Smooth muscle cell (in vitro differentiated cells): Measurements from ENCODE around the gene FAR1. TPM values are rescaled to one million over a fixed set of nuclear protein-coding genes. Genes with fewer than 3 reads are reported as not detected.

Source experiments
- DNase-seq: peaks from one replicate; lab custom pipeline; 2025; ENCODE audit not compliant: unreplicated experiment; lab: John Stamatoyannopoulos, UW
- H2AFZ ChIP-seq: fragments of 200-600 bp; sonication (generic); 2 replicates; pipeline ENCODE4 v1.6.0; 2016; ENCODE audit warnings: antibody characterized with exemption, low read depth, mild to moderate bottlenecking
- H3F3A ChIP-seq: fragments of 200-600 bp; sonication (generic); 2 replicates; pipeline ENCODE4 v1.6.0; 2017; ENCODE audit warnings: antibody characterized with exemption, low read depth
- H3K27ac ChIP-seq: fragments of 200-600 bp; sonication (generic); 2 replicates; pipeline ENCODE4 v1.5.1; 2016; ENCODE audit warnings: low read depth, mild to moderate bottlenecking
- H3K27me3 ChIP-seq: fragments of 200-600 bp; sonication (generic); 2 replicates; pipeline ENCODE4 v1.6.1; 2016; ENCODE audit warnings: low read depth, mild to moderate bottlenecking
- H3K36me3 ChIP-seq: fragments of 200-600 bp; sonication (generic); 2 replicates; pipeline ENCODE4 v1.5.1; 2016; ENCODE audit warnings: low read depth
- H3K4me1 ChIP-seq: fragments of 200-600 bp; sonication (generic); 2 replicates; pipeline ENCODE4 v1.5.1; 2016; ENCODE audit warnings: low read depth
- H3K4me2 ChIP-seq: fragments of 200-600 bp; sonication (generic); 2 replicates; pipeline ENCODE4 v1.6.0; 2016; ENCODE audit warnings: mild to moderate bottlenecking
- H3K4me3 ChIP-seq: fragments of 200-600 bp; sonication (generic); 2 replicates; pipeline ENCODE4 v1.5.1; 2016; ENCODE audit warnings: mild to moderate bottlenecking
- H3K79me2 ChIP-seq: fragments of 200-600 bp; sonication (generic); 2 replicates; pipeline ENCODE4 v1.6.0; 2016; ENCODE audit warnings: low read depth, mild to moderate bottlenecking
- H3K9ac ChIP-seq: fragments of 200-600 bp; sonication (generic); 2 replicates; pipeline ENCODE4 v1.6.0; 2016; ENCODE audit warnings: low read depth
- H3K9me3 ChIP-seq: fragments of 200-600 bp; sonication (generic); replicated peaks from 2 replicates; pipeline ENCODE4 v1.5.1; 2016; ENCODE audit warnings: low read depth
- H4K20me1 ChIP-seq: fragments of 200-600 bp; sonication (generic); 2 replicates; pipeline ENCODE4 v1.6.0; 2016; ENCODE audit warnings: low read depth
- WGBS: methylation state at CpG from one replicate; pipeline ENCODE4 v1.1.7; 2016; ENCODE audit warnings: low lambda C conversion rate; 5-methylcytosine and 5-hydroxymethylcytosine counted together
- polyA plus RNA-seq: library from polyadenylated mRNA; unstranded; fragments of >200 nt; fragmentation: Nextera tagmentation; extraction: Ambion mirVana; gene quantifications from 2 replicates; pipeline ENCODE4 v1.2.1, GENCODE V29; 2016
- total RNA-seq: library from RNA; depleted of rRNA; stranded (reverse); fragments of >200 nt; gene quantifications from 2 replicates; pipeline ENCODE4 v1.2.3, GENCODE V29; 2014
- TF ChIP-seq, protein P1 (sequence below): fragments of 200-600 bp; sonication (generic); IDR thresholded peaks from 2 replicates; pipeline ENCODE4 v1.5.1; 2017; ENCODE audit warnings: borderline replicate concordance, mild to moderate bottlenecking, antibody characterized with exemption; ENCODE audit not compliant: insufficient read depth, poor library complexity, severe bottlenecking

Gene FAR1
- total and polyA plus RNA-seq, 2 experiments from 2014 or later, result 19.5 to 64.9 TPM

DNA sequence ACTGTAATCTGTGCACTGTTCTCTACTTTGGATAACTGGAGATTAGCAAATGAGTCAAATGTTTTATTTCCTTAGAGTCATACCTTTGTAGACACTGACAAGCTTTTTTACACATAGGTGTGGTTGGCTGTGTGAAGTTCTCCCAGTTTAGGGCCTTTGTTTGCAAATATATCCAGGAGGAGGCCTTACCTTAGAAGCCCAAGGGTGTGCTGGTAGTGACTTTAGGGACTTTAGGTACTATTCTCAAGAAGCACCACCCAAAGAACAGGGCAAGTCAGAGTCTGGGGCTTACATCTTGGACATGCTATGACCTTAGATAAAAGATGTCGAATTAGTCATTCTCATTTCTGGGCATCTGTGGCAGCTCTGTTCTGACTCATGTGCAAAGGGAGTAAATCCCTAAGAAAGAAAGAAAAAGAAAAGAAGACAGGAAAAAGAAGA, 4.8 kb upstream of the FAR1 start:
- Histone ChIP-seq H3K79me2 (peaks cover 1% of the 10 kb centered on the region), H3K9ac (no peak overlapping the region), H3F3A (no peaks in the 10 kb centered on the region), H2AFZ (no peak overlapping the region), H3K4me3 (no peak overlapping the region), H3K9me3 (no peaks in the 10 kb centered on the region), H3K27ac (peak overlapping the region; percentile 20), H3K27me3 (no peaks in the 10 kb centered on the region), H3K36me3 (no peaks in the 10 kb centered on the region), H3K4me1 (peaks cover 6% of the 10 kb centered on the region), H3K4me2 (no peak overlapping the region), H4K20me1 (no peaks in the 10 kb centered on the region)
- TF ChIP-seq, protein P1, sequence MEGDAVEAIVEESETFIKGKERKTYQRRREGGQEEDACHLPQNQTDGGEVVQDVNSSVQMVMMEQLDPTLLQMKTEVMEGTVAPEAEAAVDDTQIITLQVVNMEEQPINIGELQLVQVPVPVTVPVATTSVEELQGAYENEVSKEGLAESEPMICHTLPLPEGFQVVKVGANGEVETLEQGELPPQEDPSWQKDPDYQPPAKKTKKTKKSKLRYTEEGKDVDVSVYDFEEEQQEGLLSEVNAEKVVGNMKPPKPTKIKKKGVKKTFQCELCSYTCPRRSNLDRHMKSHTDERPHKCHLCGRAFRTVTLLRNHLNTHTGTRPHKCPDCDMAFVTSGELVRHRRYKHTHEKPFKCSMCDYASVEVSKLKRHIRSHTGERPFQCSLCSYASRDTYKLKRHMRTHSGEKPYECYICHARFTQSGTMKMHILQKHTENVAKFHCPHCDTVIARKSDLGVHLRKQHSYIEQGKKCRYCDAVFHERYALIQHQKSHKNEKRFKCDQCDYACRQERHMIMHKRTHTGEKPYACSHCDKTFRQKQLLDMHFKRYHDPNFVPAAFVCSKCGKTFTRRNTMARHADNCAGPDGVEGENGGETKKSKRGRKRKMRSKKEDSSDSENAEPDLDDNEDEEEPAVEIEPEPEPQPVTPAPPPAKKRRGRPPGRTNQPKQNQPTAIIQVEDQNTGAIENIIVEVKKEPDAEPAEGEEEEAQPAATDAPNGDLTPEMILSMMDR, result no peak
- WGBS, result 33% methylated on average over 1 of the region's 1 CpG
- no peak for DNase-seq

DNA sequence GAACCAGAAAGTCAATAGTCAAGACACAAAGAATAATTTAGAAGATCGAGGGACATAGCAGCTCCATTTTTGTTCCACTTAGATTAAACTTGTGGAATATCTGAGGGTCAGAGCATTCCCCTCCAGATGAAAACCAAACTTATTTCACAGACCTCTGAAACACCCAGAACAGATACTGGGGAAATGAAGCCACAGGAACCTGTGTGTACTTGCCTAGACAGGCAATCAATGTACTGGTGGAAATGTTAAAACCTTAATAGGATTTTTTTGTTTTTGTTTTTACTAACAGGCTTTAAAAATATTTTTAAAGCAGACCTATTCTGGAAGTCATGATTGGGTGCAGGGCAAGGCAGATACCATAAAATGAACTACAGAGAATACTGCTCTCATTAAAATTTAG, 4.1 kb upstream of the FAR1 start:
- peaks cover 8% of the 10 kb centered on the region for H3K79me2 ChIP-seq
- H3K9me3 ChIP-seq, result no peaks in the 10 kb centered on the region
- H2AFZ ChIP-seq, result no peak overlapping the region
- H3K27ac ChIP-seq, result no peak overlapping the region
- H3K9ac ChIP-seq, result no peak overlapping the region
- WGBS, result 78% methylated on average over 1 of the region's 1 CpG
- no peak overlapping the region for H3K4me2 ChIP-seq
- no peaks in the 10 kb centered on the region for H3K36me3 ChIP-seq
- TF ChIP-seq, protein P1, result no peak
- H3K4me3 ChIP-seq, result no peak overlapping the region
- H3F3A ChIP-seq, result no peaks in the 10 kb centered on the region
- no peaks in the 10 kb centered on the region for H3K27me3 ChIP-seq
- peaks cover 8% of the 10 kb centered on the region for H3K4me1 ChIP-seq
- peaks cover 2% of the 10 kb centered on the region for H4K20me1 ChIP-seq
- no peak for DNase-seq

DNA sequence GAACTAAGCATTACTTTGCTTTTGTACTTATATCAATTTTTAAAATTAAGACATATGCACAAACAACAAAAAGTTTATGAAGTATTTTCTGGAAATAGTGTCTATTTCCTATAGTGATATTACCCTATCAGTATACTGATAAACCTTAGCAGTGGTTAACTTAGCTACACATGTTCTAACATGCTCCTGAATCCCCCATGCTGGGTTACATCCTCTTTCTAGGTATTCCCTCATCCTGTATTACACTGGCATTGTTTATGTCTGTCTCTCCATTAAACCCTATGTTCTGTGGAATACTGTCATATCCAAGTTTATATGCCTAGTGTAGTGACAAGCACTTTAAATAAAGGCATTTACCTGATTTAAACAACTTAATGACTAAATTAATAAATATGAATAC, 1.8 kb upstream of the FAR1 start:
- Histone ChIP-seq H2AFZ (peak overlapping the region; percentile 97), H3K9me3 (no peaks in the 10 kb centered on the region), H3K9ac (no peak overlapping the region), H3K4me2 (peak overlapping the region; percentile 94), H4K20me1 (peaks cover 25% of the 10 kb centered on the region), H3K4me1 (peaks cover 18% of the 10 kb centered on the region), H3K4me3 (no peak overlapping the region), H3K36me3 (no peaks in the 10 kb centered on the region), H3K27me3 (no peaks in the 10 kb centered on the region), H3K79me2 (peaks cover 32% of the 10 kb centered on the region), H3F3A (no peaks in the 10 kb centered on the region), H3K27ac (no peak overlapping the region)
- TF ChIP-seq, protein P1, result no peak
- no peak for DNase-seq

DNA sequence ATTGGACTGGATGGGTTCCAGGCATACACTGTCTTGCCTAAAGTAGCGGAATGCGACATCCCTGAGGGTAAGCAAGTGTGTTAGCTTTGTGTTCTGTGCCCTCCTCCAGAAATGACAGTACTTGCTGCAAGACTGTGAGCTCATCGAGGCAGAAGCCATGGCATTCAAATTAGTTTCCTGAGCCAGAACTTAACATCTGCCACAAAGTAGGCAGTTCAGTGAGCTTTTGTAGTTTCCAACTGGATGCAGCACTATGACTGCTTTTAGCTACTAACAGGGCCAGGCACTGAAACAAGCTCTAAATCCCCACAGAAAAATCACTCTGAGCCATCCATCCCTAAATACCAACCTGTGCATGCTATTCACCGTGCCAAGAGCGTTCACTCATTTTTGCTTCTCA, 1.2 kb upstream of the FAR1 start:
- no peak for DNase-seq
- peak overlapping the region; percentile 94 for H3K4me2 ChIP-seq
- peak overlapping the region; percentile 97 for H2AFZ ChIP-seq
- 73% methylated on average over 5 of the region's 5 CpGs for WGBS
- TF ChIP-seq, protein P1, result no peak
- peak overlapping the region; percentile 80 for H3K4me3 ChIP-seq
- peaks cover 20% of the 10 kb centered on the region for H3K4me1 ChIP-seq
- H3K9ac ChIP-seq, result no peak overlapping the region
- H4K20me1 ChIP-seq, result peaks cover 31% of the 10 kb centered on the region
- no peaks in the 10 kb centered on the region for H3K27me3 ChIP-seq
- H3K9me3 ChIP-seq, result no peaks in the 10 kb centered on the region
- no peak overlapping the region for H3K27ac ChIP-seq
- peaks cover 37% of the 10 kb centered on the region for H3K79me2 ChIP-seq
- H3K36me3 ChIP-seq, result no peaks in the 10 kb centered on the region
- no peaks in the 10 kb centered on the region for H3F3A ChIP-seq
